Astrocyte (in vitro differentiated cells and primary cell): ENCODE measurements around the gene CPT2. TPM values are rescaled to one million over a fixed set of nuclear protein-coding genes. Genes with fewer than 3 reads are reported as not detected.
A peak's percentile ranks its signal among the peaks of the same experiment; 100 is the strongest.

Experiments used
- DNase-seq: peaks from one replicate; pipeline ENCODE4 v3.0.0-alpha.2; 2010; ENCODE audit warnings: low read depth
- FAIRE-seq: peaks from 2 replicates; lab custom pipeline; 2011; peaks lifted over from hg19 to GRCh38; lab: Jason Lieb, UNC
- H2AFZ ChIP-seq: 2 replicates; pipeline ENCODE4 v1.6.0; 2012; ENCODE audit warnings: low read depth, low read length, inconsistent platforms
- H3K27ac ChIP-seq: 2 replicates; pipeline ENCODE4 v1.5.1; 2011; ENCODE audit warnings: low read depth, low read length, inconsistent platforms
- H3K27me3 ChIP-seq: 2 replicates; pipeline ENCODE4 v1.6.0; 2011; ENCODE audit warnings: low read length, inconsistent platforms; ENCODE audit not compliant: insufficient read depth
- H3K36me3 ChIP-seq: 2 replicates; pipeline ENCODE4 v1.5.1; 2011; ENCODE audit warnings: low read length, inconsistent platforms; ENCODE audit not compliant: insufficient read depth
- H3K4me1 ChIP-seq: 2 replicates; pipeline ENCODE4 v1.5.1; 2011; ENCODE audit warnings: low read length, inconsistent platforms; ENCODE audit not compliant: insufficient read depth
- H3K4me2 ChIP-seq: 2 replicates; pipeline ENCODE4 v1.6.0; 2012; ENCODE audit warnings: low read length, inconsistent platforms
- H3K4me3 ChIP-seq: 2 replicates; pipeline ENCODE4 v1.5.1; 2011; ENCODE audit warnings: low read depth, mild to moderate bottlenecking, low read length, inconsistent platforms; ENCODE audit not compliant: insufficient read depth
- H3K79me2 ChIP-seq: 2 replicates; pipeline ENCODE4 v1.6.0; 2012; ENCODE audit warnings: mild to moderate bottlenecking, low read length, inconsistent platforms; ENCODE audit not compliant: insufficient read depth
- H3K9ac ChIP-seq: 2 replicates; pipeline ENCODE4 v1.6.0; 2012; ENCODE audit warnings: mild to moderate bottlenecking, low read length, inconsistent platforms
- H3K9me3 ChIP-seq: 2 replicates; pipeline ENCODE4 v1.5.1; 2012; ENCODE audit warnings: low read depth, mild to moderate bottlenecking, low read length, inconsistent platforms; ENCODE audit not compliant: insufficient read depth
- H4K20me1 ChIP-seq: 2 replicates; pipeline ENCODE4 v1.6.0; 2012; ENCODE audit warnings: low read length, inconsistent platforms; ENCODE audit not compliant: insufficient read depth
- H3K27ac Mint-ChIP-seq: one replicate; pipeline ENCODE4 v1.8.0; 2021; ENCODE audit warnings: mild to moderate bottlenecking, mixed read lengths; ENCODE audit not compliant: unreplicated experiment
- H3K27me3 Mint-ChIP-seq: one replicate; pipeline ENCODE4 v1.8.0; 2021; ENCODE audit warnings: low read depth, mixed read lengths; ENCODE audit not compliant: unreplicated experiment
- H3K36me3 Mint-ChIP-seq: one replicate; pipeline ENCODE4 v1.8.0; 2021; ENCODE audit warnings: low read depth, mixed read lengths; ENCODE audit not compliant: unreplicated experiment
- H3K4me1 Mint-ChIP-seq: one replicate; pipeline ENCODE4 v1.8.0; 2021; ENCODE audit warnings: low read depth, mixed read lengths; ENCODE audit not compliant: unreplicated experiment
- H3K4me3 Mint-ChIP-seq: one replicate; pipeline ENCODE4 v1.8.0; 2021; ENCODE audit warnings: mild to moderate bottlenecking, moderate library complexity, mixed read lengths; ENCODE audit not compliant: unreplicated experiment
- H3K9me3 Mint-ChIP-seq: one replicate; pipeline ENCODE4 v1.8.0; 2021; ENCODE audit warnings: mild to moderate bottlenecking, mixed read lengths; ENCODE audit not compliant: unreplicated experiment
- CTCF ChIP-seq: IDR thresholded peaks from 2 replicates; pipeline ENCODE4 v1.5.1; 2011; ENCODE audit warnings: low read depth, mild to moderate bottlenecking, inconsistent platforms, low read length, moderate library complexity; ENCODE audit not compliant: insufficient read depth
- EZH2 ChIP-seq: IDR thresholded peaks from 2 replicates; pipeline ENCODE4 v1.6.1; 2012; ENCODE audit warnings: mild to moderate bottlenecking, low read length, inconsistent platforms; ENCODE audit not compliant: insufficient read depth
- total RNA-seq: library from RNA; stranded (reverse); gene quantifications from 2 replicates; pipeline ENCODE4 v1.2.1, GENCODE V29; 2021

Gene CPT2
- total RNA-seq, 1 donor from 2014 or later = 10.4 TPM

GRCh38 chr1:53186533-53186932 lies 10.1 kb upstream of the CPT2 start:
- Mint-ChIP-seq H3K27me3 (peaks cover 5% of the 10 kb centered on the region), H3K27ac (no peak overlapping the region), H3K9me3 (no peaks in the 10 kb centered on the region), H3K4me1 (peaks cover 2% of the 10 kb centered on the region), H3K4me3 (no peak overlapping the region), H3K36me3 (no peaks in the 10 kb centered on the region)
- no peak overlapping the region for H3K9ac ChIP-seq
- H4K20me1 ChIP-seq = no peaks in the 10 kb centered on the region
- H3K27ac ChIP-seq = no peak overlapping the region
- H3K79me2 ChIP-seq = no peaks in the 10 kb centered on the region
- no peaks in the 10 kb centered on the region for H3K27me3 ChIP-seq
- no peak overlapping the region for H2AFZ ChIP-seq
- no peak overlapping the region for H3K4me3 ChIP-seq
- H3K4me1 ChIP-seq = peaks cover 11% of the 10 kb centered on the region
- TF ChIP-seq EZH2 (no peak), CTCF (no peak)
- no peak for DNase-seq
- no peak overlapping the region for H3K4me2 ChIP-seq
- no peak for FAIRE-seq
- H3K36me3 ChIP-seq = no peaks in the 10 kb centered on the region
- H3K9me3 ChIP-seq = no peaks in the 10 kb centered on the region

GRCh38 chr1:53187401-53187800 lies 9.2 kb upstream of the CPT2 start:
- Histone ChIP-seq H3K27me3 (no peaks in the 10 kb centered on the region), H3K79me2 (no peaks in the 10 kb centered on the region), H4K20me1 (no peaks in the 10 kb centered on the region), H3K27ac (no peak overlapping the region), H3K36me3 (no peaks in the 10 kb centered on the region), H3K9ac (no peak overlapping the region), H3K9me3 (no peaks in the 10 kb centered on the region), H3K4me1 (peaks cover 5% of the 10 kb centered on the region), H3K4me3 (no peak overlapping the region), H2AFZ (no peak overlapping the region), H3K4me2 (no peak overlapping the region)
- H3K4me1 Mint-ChIP-seq = peaks cover 2% of the 10 kb centered on the region
- peaks cover 5% of the 10 kb centered on the region for H3K27me3 Mint-ChIP-seq
- no peak overlapping the region for H3K4me3 Mint-ChIP-seq
- DNase-seq (no peak), FAIRE-seq (no peak)
- no peak for TF ChIP-seq CTCF
- TF ChIP-seq EZH2 = no peak
- no peaks in the 10 kb centered on the region for H3K36me3 Mint-ChIP-seq
- H3K9me3 Mint-ChIP-seq = no peaks in the 10 kb centered on the region
- H3K27ac Mint-ChIP-seq = no peak overlapping the region

GRCh38 chr1:53188099-53188498 lies 8.5 kb upstream of the CPT2 start:
- Histone ChIP-seq H3K4me3 (no peak overlapping the region), H4K20me1 (no peaks in the 10 kb centered on the region), H3K9me3 (no peaks in the 10 kb centered on the region), H3K9ac (no peak overlapping the region), H3K4me1 (peaks cover 4% of the 10 kb centered on the region), H2AFZ (no peak overlapping the region), H3K79me2 (no peaks in the 10 kb centered on the region), H3K36me3 (no peaks in the 10 kb centered on the region), H3K27me3 (no peaks in the 10 kb centered on the region), H3K4me2 (no peak overlapping the region), H3K27ac (no peak overlapping the region)
- no peak overlapping the region for H3K4me3 Mint-ChIP-seq
- peak; percentile 26 for DNase-seq
- H3K27ac Mint-ChIP-seq = no peak overlapping the region
- peak; percentile 13 for FAIRE-seq
- H3K4me1 Mint-ChIP-seq = peaks cover 2% of the 10 kb centered on the region
- no peaks in the 10 kb centered on the region for H3K36me3 Mint-ChIP-seq
- TF ChIP-seq CTCF (no peak), EZH2 (no peak)
- peaks cover 5% of the 10 kb centered on the region for H3K27me3 Mint-ChIP-seq
- no peaks in the 10 kb centered on the region for H3K9me3 Mint-ChIP-seq
